AG10803 (cell line): ENCODE results near the gene GSAP.

Experiments used
- DNase-seq: peaks from one replicate; pipeline ENCODE4 v3.0.0; 2010; ENCODE audit warnings: low read depth
- H3K4me3 ChIP-seq: 2 replicates; pipeline ENCODE4 v1.5.1; 2011; ENCODE audit warnings: mild to moderate bottlenecking, low read length, control low read depth
- TF ChIP-seq, protein P1 (sequence below): conservative IDR thresholded peaks from 2 replicates; pipeline ENCODE4 v1.5.1; 2011; ENCODE audit warnings: mild to moderate bottlenecking, low read length, control low read depth, inconsistent platforms

GSAP gene

DNA sequence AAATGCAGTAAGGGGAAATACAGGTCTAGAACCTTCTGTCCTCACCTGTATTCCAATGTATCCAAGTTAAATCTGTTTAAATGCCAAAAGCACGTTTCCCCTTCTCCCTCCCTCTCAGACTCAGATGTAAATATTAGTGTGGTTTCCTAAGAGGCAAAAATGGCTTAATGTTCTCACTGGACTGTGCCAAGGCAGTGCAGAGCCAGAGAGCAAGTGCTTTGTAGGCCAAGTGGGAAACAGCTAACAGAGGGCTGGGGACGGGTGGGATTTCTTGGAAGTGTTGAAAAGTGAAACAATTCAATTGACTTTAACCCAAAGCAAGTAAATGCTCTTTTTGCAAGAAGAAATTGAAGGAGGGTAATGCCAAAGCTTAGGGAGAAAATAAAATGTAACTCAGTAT is 103.1 kb downstream of the GSAP start:
- DNase-seq = no peak
- TF ChIP-seq, protein P1, sequence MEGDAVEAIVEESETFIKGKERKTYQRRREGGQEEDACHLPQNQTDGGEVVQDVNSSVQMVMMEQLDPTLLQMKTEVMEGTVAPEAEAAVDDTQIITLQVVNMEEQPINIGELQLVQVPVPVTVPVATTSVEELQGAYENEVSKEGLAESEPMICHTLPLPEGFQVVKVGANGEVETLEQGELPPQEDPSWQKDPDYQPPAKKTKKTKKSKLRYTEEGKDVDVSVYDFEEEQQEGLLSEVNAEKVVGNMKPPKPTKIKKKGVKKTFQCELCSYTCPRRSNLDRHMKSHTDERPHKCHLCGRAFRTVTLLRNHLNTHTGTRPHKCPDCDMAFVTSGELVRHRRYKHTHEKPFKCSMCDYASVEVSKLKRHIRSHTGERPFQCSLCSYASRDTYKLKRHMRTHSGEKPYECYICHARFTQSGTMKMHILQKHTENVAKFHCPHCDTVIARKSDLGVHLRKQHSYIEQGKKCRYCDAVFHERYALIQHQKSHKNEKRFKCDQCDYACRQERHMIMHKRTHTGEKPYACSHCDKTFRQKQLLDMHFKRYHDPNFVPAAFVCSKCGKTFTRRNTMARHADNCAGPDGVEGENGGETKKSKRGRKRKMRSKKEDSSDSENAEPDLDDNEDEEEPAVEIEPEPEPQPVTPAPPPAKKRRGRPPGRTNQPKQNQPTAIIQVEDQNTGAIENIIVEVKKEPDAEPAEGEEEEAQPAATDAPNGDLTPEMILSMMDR = no peak
- H3K4me3 ChIP-seq = no peak overlapping the region

DNA sequence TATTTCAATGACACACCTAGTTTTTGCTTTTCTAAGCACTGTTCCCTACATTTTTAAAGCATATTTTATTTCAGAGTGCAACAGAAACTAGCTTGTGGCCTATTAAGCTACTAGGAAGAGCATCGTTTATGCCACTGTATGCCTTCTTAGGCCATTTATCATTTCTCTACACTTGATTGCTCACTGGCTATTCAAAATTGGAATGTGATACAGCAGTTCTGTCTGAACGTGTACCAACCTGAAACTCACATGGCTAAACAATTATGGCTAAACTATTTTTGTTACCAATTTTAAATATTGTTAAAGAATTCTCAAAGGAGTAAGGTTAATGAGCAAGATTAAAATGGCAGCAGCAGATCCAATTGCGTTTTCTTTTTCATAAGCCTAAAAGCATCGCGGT is 105.2 kb downstream of the GSAP start:
- no peak overlapping the region for H3K4me3 ChIP-seq
- DNase-seq = no peak
- TF ChIP-seq, protein P1 = no peak

DNA sequence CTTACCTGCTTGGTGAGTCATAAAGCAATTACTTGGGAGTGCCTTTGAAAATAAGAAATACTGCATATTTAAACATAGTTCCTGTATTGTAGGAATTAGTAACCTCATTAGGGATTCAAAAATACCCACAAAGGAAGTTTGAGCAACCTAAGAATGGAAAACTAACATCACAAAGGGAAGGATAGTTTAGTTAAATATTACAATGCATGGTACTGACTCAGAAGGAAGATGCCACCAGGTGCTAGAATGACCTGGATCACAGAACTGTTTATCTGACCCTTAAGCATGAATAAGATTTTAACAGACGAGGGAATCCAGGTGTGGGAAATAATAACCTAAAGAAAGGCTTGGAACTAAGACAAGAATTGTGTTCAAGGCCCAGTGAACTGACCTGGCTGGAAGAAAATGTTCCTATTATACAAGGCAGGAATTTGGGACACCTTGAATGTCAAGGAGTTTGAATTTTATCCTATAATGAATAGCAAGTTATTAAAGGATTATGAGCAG is 106.4 kb downstream of the GSAP start:
- TF ChIP-seq, protein P1 = no peak
- H3K4me3 ChIP-seq = no peak overlapping the region
- no peak for DNase-seq

DNA sequence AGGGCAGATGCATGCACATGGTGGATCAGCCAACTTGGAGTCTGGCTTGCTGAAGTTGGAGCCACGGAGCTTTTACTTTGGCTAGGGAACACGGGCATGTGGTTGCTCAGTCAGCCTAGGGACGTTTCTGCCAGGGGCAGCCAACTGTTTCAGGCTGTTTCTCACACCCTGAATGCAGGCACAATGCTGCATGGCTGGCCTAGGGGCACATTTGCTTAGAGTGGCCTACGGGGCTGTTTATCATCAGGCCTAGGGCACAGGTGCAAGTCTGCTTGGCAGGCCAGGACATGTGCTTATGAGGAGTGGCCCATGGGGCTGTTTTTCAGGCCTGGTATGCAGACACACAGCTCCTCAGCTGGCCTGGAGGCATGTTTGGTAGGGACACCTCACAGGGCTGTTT is 107.4 kb downstream of the GSAP start:
- TF ChIP-seq, protein P1 = no peak
- DNase-seq = no peak
- no peak overlapping the region for H3K4me3 ChIP-seq

DNA sequence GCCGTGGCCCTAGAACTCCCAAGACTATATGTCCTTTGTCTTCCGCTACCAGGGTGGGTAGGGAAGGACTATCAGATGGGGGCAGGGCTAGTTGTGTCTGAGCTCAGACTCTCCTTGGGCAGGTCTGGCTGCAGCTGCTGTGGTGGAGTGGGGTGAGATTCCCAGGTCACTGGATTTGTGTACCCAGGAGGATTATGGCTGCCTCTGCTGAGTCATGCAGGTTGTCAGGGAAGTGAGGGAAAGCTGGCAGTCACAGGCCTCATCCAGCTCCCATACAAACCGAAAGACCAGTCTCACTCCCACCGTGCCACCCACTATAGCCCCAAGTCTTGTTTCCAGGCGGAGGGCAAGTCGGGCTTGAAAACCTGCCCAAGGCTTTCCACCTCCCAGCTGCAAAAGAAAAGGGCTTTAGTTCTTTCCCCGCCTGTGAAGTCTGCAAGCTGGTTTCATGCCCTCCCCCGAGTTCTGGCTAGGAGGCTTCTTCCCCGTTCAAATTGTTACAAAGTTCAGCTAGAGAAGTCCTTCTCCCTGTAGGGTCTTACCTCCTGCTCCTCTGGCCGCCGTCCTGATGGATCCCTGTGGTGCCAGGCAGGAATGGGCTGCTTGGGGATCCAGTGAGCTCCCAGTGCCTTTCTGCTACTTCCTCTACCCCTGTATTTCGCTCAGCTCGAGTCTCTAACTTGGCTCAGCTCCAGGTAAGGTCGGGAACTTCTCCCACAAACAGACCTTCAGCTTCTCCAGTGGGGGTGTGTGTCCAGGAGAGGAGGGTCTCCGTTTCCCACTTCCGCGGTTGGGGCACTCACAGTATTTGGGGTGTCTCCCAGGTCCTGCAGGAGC is 109.7 kb downstream of the GSAP start:
- no peak for DNase-seq
- TF ChIP-seq, protein P1 = no peak
- H3K4me3 ChIP-seq = no peak overlapping the region

DNA sequence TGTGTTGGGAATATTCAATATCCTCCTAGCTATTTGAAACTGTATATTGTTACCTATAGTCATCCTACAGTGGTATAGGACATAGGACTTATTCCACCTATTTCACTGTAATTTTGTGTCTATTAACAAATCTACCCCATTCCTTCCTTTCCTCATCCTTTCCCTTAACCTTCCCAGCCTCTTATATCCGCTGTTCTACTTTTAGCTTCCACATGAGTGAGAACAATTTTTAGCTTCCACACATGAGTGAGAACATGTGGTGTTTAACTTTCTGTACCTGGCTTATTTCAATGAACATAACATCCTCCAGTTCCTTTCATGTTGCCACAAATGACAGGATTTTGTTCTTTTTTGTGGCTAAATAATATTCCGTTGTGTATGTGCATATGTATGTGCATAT is 120.6 kb downstream of the GSAP start:
- no peak overlapping the region for H3K4me3 ChIP-seq
- DNase-seq = no peak
- TF ChIP-seq, protein P1 = no peak

DNA sequence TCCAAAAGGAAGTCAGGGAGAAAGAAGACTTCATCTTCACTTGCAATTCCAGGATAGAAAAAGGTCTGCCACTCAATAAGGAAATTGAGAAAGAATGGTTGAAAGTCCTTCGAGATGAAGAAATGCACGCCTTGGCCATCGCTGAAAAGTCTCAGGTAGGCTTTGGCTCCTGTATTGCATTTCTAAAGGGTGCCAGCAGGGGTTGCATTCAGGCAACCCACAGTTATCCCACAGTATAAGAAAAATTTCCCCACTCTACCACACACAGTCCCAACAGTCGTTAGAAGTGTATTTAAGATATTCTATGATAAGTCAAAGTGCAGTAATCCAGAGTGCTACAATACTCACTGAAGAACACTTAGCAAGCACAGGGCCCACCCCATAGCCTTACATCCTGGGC is 123.1 kb downstream of the GSAP start:
- no peak overlapping the region for H3K4me3 ChIP-seq
- TF ChIP-seq, protein P1 = no peak
- no peak for DNase-seq
